GM23338 (cell line): Measurements from ENCODE around the gene PTPRR. TPM values are rescaled to one million over a fixed set of nuclear protein-coding genes. Genes with fewer than 3 reads are reported as not detected.

Experiments used
- ATAC-seq: fragments of 200-7000 bp; cut with Tn5 transposase; 3 replicates; pipeline ENCODE4 v1.9.1; 2020
- DNase-seq: peaks from one replicate; pipeline ENCODE4 v3.0.0-alpha.2; 2015; ENCODE audit warnings: low spot score
- H2AFZ ChIP-seq: fragments of 200-600 bp; sonication (generic); 2 replicates; pipeline ENCODE4 v1.8.0; 2016; ENCODE audit warnings: antibody characterized with exemption, mild to moderate bottlenecking, moderate library complexity
- H3F3A ChIP-seq: fragments of 200-600 bp; sonication (generic); replicated peaks from 2 replicates; pipeline ENCODE4 v1.8.0; 2017; ENCODE audit warnings: antibody characterized with exemption, mixed run types, low read depth
- H3K27ac ChIP-seq: fragments of 200-600 bp; sonication (generic); 2 replicates; pipeline ENCODE4 v1.6.1; 2016; ENCODE audit warnings: low read depth
- H3K27me3 ChIP-seq: fragments of 200-600 bp; sonication (generic); 2 replicates; pipeline ENCODE4 v1.8.0; 2016; ENCODE audit warnings: mild to moderate bottlenecking, mixed run types, moderate library complexity; ENCODE audit not compliant: insufficient read depth
- H3K36me3 ChIP-seq: fragments of 200-600 bp; sonication (generic); 2 replicates; pipeline ENCODE4 v1.8.0; 2016; ENCODE audit warnings: mild to moderate bottlenecking; ENCODE audit not compliant: insufficient read depth
- H3K4me1 ChIP-seq: fragments of 200-600 bp; sonication (generic); 2 replicates; pipeline ENCODE4 v1.8.0; 2016; ENCODE audit warnings: mild to moderate bottlenecking, moderate library complexity; ENCODE audit not compliant: insufficient read depth
- H3K4me2 ChIP-seq: fragments of 200-600 bp; sonication (generic); 2 replicates; pipeline ENCODE4 v1.7.1; 2017; ENCODE audit warnings: mixed run types
- H3K4me3 ChIP-seq: fragments of 200-600 bp; sonication (generic); 2 replicates; pipeline ENCODE4 v1.6.1; 2016; ENCODE audit warnings: mixed run types
- H3K79me2 ChIP-seq: fragments of 200-600 bp; sonication (generic); replicated peaks from 2 replicates; pipeline ENCODE4 v1.8.0; 2017; ENCODE audit warnings: mild to moderate bottlenecking; ENCODE audit not compliant: insufficient read depth
- H3K9me2 ChIP-seq: fragments of 200-600 bp; sonication (generic); 2 replicates; pipeline ENCODE4 v1.8.0; 2017; ENCODE audit not compliant: insufficient read depth
- H4K20me1 ChIP-seq: fragments of 200-600 bp; sonication (generic); replicated peaks from 2 replicates; pipeline ENCODE4 v1.8.0; 2017; ENCODE audit warnings: mild to moderate bottlenecking; ENCODE audit not compliant: insufficient read depth
- H3K27ac Mint-ChIP-seq: 2 replicates; pipeline ENCODE4 v1.8.0; 2020; ENCODE audit warnings: inconsistent platforms, mild to moderate bottlenecking, moderate library complexity, mixed read lengths
- H3K27me3 Mint-ChIP-seq: 3 replicates; pipeline ENCODE4 v1.8.0; 2022; ENCODE audit warnings: low read depth, mild to moderate bottlenecking, moderate library complexity, mixed read lengths, inconsistent platforms; ENCODE audit not compliant: insufficient read depth, poor library complexity
- H3K36me3 Mint-ChIP-seq: 3 replicates; pipeline ENCODE4 v1.8.0; 2021; ENCODE audit warnings: low read depth, mild to moderate bottlenecking, inconsistent platforms, moderate library complexity, mixed read lengths
- H3K4me1 Mint-ChIP-seq: 3 replicates; pipeline ENCODE4 v1.8.0; 2020; ENCODE audit warnings: mild to moderate bottlenecking, inconsistent platforms, mixed read lengths
- H3K4me3 Mint-ChIP-seq: 3 replicates; pipeline ENCODE4 v1.8.0; 2021; ENCODE audit warnings: moderate library complexity, mild to moderate bottlenecking, inconsistent platforms, mixed read lengths
- H3K9me3 Mint-ChIP-seq: 3 replicates; pipeline ENCODE4 v1.8.0; 2020; ENCODE audit warnings: moderate library complexity, mild to moderate bottlenecking, inconsistent platforms, mixed read lengths
- CREB1 ChIP-seq: fragments of 250-450 bp; sonication (Bioruptor Pico); IDR thresholded peaks from 2 replicates; pipeline ENCODE4 v1.5.0; 2020; ENCODE audit warnings: low read depth, mild to moderate bottlenecking, moderate library complexity
- ETS1 ChIP-seq: IDR thresholded peaks from 2 replicates; pipeline ENCODE4 v1.6.1; 2016; ENCODE audit warnings: antibody characterized with exemption
- EZH2phosphoT487 ChIP-seq: fragments of 200-600 bp; sonication (generic); IDR thresholded peaks from one replicate; pipeline ENCODE4 v1.8.1; 2018; ENCODE audit warnings: antibody characterized with exemption; ENCODE audit not compliant: unreplicated experiment
- JUNB ChIP-seq: IDR thresholded peaks from one replicate; pipeline ENCODE4 v1.6.1; 2016; ENCODE audit warnings: antibody characterized with exemption; ENCODE audit not compliant: unreplicated experiment
- NANOG ChIP-seq: IDR thresholded peaks from 2 replicates; pipeline ENCODE4 v1.6.1; 2016; ENCODE audit warnings: antibody characterized with exemption, borderline replicate concordance
- POLR2AphosphoS5 ChIP-seq: IDR thresholded peaks from 2 replicates; pipeline ENCODE4 v1.6.1; 2016; ENCODE audit warnings: antibody characterized with exemption, low read depth
- REST ChIP-seq: IDR thresholded peaks from one replicate; pipeline ENCODE4 v1.6.1; 2018; ENCODE audit warnings: antibody characterized with exemption; ENCODE audit not compliant: unreplicated experiment
- STAT1 ChIP-seq: IDR thresholded peaks from one replicate; pipeline ENCODE4 v1.6.1; 2016; ENCODE audit warnings: antibody characterized with exemption; ENCODE audit not compliant: unreplicated experiment
- ZNF114 ChIP-seq: fragments of 250-450 bp; sonication (Bioruptor Pico); IDR thresholded peaks from 2 replicates; pipeline ENCODE4 v1.5.0; 2020; ENCODE audit warnings: mild to moderate bottlenecking, moderate library complexity
- ZNF331 ChIP-seq: fragments of 250-450 bp; sonication (Bioruptor Pico); IDR thresholded peaks from 2 replicates; pipeline ENCODE4 v1.5.0; 2020; ENCODE audit warnings: low read depth, mild to moderate bottlenecking, moderate library complexity
- polyA plus RNA-seq: library from polyadenylated mRNA; unstranded; fragments of >200 nt; fragmentation: Nextera tagmentation; extraction: Ambion mirVana; gene quantifications from 2 replicates; pipeline ENCODE4 v1.2.1, GENCODE V29; 2016
- total RNA-seq: library from RNA; depleted of rRNA; stranded (reverse); fragments of >200 nt; shearing (Covaris generic); gene quantifications from 2 replicates; pipeline ENCODE4 v1.2.3, GENCODE V29; 2014
- TF ChIP-seq, protein P1 (sequence below): fragments of 250-450 bp; sonication (Bioruptor Pico); IDR thresholded peaks from 2 replicates; pipeline ENCODE4 v1.5.0; 2020; ENCODE audit warnings: mild to moderate bottlenecking, moderate library complexity

PTPRR gene
- total and polyA plus RNA-seq, 2 experiments from 2014 or later = 0.26 to 0.76 TPM

- Mint-ChIP-seq H3K4me3 (no peak overlapping the region), H3K27ac (no peak overlapping the region), H3K36me3 (no peaks in the 10 kb centered on the region), H3K4me1 (no peaks in the 10 kb centered on the region), H3K27me3 (no peaks in the 10 kb centered on the region), H3K9me3 (no peaks in the 10 kb centered on the region)
- Histone ChIP-seq H3F3A (no peaks in the 10 kb centered on the region), H3K79me2 (no peaks in the 10 kb centered on the region), H3K27me3 (no peaks in the 10 kb centered on the region), H3K4me3 (no peak overlapping the region), H2AFZ (no peak overlapping the region), H3K4me2 (no peak overlapping the region), H4K20me1 (no peaks in the 10 kb centered on the region), H3K9me2 (no peaks in the 10 kb centered on the region), H3K4me1 (no peaks in the 10 kb centered on the region), H3K27ac (no peak overlapping the region), H3K36me3 (no peaks in the 10 kb centered on the region)
- ATAC-seq = no peak
- TF ChIP-seq STAT1 = no peak
- DNase-seq = no peak
These were observed 39.9 kb upstream of the PTPRR start for GRCh38 chr12:70960484-70960883.

DNA sequence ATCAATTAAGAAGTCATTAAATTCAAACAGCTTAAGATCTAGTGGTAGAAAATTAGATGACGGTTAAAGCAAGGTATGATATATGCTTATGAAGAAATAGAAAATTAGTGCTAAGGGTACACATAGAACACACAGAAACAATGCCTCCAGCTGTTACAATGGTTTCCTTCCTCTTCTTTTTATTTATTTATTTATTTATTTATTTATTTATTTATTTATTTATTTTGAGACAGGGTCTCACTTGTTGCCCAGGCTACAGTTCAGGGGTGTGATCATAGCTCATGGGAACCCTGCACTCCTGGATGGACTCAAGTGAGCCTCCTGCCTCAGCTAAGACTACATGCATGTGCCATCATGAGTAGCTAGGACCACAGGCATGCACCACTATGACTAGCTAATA, 34.9 kb upstream of the PTPRR start:
- no peak overlapping the region for H2AFZ ChIP-seq
- no peaks in the 10 kb centered on the region for H4K20me1 ChIP-seq
- no peak overlapping the region for H3K4me2 ChIP-seq
- no peaks in the 10 kb centered on the region for H3K79me2 ChIP-seq
- H3K4me3 ChIP-seq = no peak overlapping the region
- no peaks in the 10 kb centered on the region for H3F3A ChIP-seq
- no peak overlapping the region for H3K27ac ChIP-seq
- Mint-ChIP-seq H3K27me3 (no peaks in the 10 kb centered on the region), H3K9me3 (no peaks in the 10 kb centered on the region), H3K4me3 (no peak overlapping the region), H3K4me1 (no peaks in the 10 kb centered on the region), H3K27ac (no peak overlapping the region), H3K36me3 (no peaks in the 10 kb centered on the region)
- no peak for DNase-seq
- H3K4me1 ChIP-seq = no peaks in the 10 kb centered on the region
- no peaks in the 10 kb centered on the region for H3K9me2 ChIP-seq
- no peaks in the 10 kb centered on the region for H3K36me3 ChIP-seq
- no peak for ATAC-seq
- H3K27me3 ChIP-seq = no peaks in the 10 kb centered on the region
- TF ChIP-seq, protein P1, sequence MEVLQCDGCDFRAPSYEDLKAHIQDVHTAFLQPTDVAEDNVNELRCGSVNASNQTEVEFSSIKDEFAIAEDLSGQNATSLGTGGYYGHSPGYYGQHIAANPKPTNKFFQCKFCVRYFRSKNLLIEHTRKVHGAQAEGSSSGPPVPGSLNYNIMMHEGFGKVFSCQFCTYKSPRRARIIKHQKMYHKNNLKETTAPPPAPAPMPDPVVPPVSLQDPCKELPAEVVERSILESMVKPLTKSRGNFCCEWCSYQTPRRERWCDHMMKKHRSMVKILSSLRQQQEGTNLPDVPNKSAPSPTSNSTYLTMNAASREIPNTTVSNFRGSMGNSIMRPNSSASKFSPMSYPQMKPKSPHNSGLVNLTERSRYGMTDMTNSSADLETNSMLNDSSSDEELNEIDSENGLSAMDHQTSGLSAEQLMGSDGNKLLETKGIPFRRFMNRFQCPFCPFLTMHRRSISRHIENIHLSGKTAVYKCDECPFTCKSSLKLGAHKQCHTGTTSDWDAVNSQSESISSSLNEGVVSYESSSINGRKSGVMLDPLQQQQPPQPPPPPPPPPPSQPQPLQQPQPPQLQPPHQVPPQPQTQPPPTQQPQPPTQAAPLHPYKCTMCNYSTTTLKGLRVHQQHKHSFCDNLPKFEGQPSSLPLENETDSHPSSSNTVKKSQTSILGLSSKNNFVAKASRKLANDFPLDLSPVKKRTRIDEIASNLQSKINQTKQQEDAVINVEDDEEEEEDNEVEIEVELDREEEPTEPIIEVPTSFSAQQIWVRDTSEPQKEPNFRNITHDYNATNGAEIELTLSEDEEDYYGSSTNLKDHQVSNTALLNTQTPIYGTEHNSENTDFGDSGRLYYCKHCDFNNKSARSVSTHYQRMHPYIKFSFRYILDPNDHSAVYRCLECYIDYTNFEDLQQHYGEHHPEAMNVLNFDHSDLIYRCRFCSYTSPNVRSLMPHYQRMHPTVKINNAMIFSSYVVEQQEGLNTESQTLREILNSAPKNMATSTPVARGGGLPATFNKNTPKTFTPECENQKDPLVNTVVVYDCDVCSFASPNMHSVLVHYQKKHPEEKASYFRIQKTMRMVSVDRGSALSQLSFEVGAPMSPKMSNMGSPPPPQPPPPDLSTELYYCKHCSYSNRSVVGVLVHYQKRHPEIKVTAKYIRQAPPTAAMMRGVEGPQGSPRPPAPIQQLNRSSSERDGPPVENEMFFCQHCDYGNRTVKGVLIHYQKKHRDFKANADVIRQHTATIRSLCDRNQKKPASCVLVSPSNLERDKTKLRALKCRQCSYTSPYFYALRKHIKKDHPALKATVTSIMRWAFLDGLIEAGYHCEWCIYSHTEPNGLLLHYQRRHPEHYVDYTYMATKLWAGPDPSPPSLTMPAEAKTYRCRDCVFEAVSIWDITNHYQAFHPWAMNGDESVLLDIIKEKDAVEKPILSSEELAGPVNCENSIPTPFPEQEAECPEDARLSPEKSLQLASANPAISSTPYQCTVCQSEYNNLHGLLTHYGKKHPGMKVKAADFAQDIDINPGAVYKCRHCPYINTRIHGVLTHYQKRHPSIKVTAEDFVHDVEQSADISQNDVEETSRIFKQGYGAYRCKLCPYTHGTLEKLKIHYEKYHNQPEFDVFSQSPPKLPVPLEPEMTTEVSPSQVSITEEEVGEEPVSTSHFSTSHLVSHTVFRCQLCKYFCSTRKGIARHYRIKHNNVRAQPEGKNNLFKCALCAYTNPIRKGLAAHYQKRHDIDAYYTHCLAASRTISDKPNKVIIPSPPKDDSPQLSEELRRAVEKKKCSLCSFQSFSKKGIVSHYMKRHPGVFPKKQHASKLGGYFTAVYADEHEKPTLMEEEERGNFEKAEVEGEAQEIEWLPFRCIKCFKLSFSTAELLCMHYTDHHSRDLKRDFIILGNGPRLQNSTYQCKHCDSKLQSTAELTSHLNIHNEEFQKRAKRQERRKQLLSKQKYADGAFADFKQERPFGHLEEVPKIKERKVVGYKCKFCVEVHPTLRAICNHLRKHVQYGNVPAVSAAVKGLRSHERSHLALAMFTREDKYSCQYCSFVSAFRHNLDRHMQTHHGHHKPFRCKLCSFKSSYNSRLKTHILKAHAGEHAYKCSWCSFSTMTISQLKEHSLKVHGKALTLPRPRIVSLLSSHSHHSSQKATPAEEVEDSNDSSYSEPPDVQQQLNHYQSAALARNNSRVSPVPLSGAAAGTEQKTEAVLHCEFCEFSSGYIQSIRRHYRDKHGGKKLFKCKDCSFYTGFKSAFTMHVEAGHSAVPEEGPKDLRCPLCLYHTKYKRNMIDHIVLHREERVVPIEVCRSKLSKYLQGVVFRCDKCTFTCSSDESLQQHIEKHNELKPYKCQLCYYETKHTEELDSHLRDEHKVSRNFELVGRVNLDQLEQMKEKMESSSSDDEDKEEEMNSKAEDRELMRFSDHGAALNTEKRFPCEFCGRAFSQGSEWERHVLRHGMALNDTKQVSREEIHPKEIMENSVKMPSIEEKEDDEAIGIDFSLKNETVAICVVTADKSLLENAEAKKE (CRISPR knock-in tag) = no peak
- no peak for TF ChIP-seq ETS1
- TF ChIP-seq ZNF331 (CRISPR knock-in tag) = no peak
- TF ChIP-seq REST = no peak
- TF ChIP-seq STAT1 = no peak
- no peak for TF ChIP-seq EZH2phosphoT487
- TF ChIP-seq JUNB = no peak
- no peak for TF ChIP-seq CREB1 (CRISPR knock-in tag)
- no peak for TF ChIP-seq ZNF114
- no peak for TF ChIP-seq POLR2AphosphoS5
- no peak for TF ChIP-seq NANOG
